Upper lobe of left lung (tissue), 4 donors: ENCODE measurements around the gene INAFM1.

ENCODE experiments used
- POLR2A ChIP-seq, 4 donors: fragments of 450-650 bp; IDR thresholded peaks; one replicate each; pipeline ENCODE4 v1.5.1; 2016 to 2017; ENCODE audit warnings: antibody characterized with exemption in 4 of 4, mild to moderate bottlenecking in 2 of 4
- POLR2AphosphoS5 ChIP-seq, 2 donors: sonication (generic); formaldehyde crosslinking; IDR thresholded peaks; one replicate each; pipeline ENCODE4 v1.5.1; 2017; ENCODE audit warnings: antibody characterized with exemption in 2 of 2
- TF ChIP-seq, protein P1 (sequence below), 6 experiments: fragments of 450-650 bp in 4 of 6; fragments of 200-600 bp in 2 of 6; sonication (generic) in 2 of 6; IDR thresholded peaks; one replicate each; pipeline ENCODE4 v1.5.1; 2016 to 2019; ENCODE audit warnings: antibody characterized with exemption in 6 of 6

DNA sequence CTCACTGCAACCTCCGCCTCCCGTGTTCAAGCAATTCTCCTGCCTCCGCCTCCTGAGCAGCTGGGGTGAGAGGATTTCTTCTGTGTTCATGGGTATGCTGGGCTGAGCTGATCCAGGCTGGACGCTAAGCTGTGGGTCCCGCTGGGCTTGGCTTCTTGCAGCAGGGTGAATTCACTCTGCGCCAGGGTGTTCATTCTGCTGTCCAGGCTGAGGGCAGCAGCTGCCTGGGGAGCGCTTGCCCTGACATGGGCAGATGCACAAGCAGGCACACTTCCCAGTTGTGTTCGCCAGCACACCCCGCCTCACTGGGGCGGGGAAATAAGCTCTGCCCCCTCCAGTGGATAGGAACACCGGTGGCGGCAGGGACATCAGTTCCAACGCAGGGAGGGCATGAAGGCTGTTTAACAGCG is 7.3 kb upstream of the INAFM1 start:
- TF ChIP-seq POLR2AphosphoS5 (IDR thresholded peaks at IDR 0.05) (no peak), POLR2A (IDR thresholded peaks at IDR 0.05) (no peak)
- TF ChIP-seq, protein P1, sequence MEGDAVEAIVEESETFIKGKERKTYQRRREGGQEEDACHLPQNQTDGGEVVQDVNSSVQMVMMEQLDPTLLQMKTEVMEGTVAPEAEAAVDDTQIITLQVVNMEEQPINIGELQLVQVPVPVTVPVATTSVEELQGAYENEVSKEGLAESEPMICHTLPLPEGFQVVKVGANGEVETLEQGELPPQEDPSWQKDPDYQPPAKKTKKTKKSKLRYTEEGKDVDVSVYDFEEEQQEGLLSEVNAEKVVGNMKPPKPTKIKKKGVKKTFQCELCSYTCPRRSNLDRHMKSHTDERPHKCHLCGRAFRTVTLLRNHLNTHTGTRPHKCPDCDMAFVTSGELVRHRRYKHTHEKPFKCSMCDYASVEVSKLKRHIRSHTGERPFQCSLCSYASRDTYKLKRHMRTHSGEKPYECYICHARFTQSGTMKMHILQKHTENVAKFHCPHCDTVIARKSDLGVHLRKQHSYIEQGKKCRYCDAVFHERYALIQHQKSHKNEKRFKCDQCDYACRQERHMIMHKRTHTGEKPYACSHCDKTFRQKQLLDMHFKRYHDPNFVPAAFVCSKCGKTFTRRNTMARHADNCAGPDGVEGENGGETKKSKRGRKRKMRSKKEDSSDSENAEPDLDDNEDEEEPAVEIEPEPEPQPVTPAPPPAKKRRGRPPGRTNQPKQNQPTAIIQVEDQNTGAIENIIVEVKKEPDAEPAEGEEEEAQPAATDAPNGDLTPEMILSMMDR (IDR thresholded peaks at IDR 0.05), result no peak
